Activated CD8-positive, alpha-beta memory T cell treated with anti-CD3 and anti-CD28 coated beads, Interleukin-2, amount 50 U/mL, for 4 hours (primary cell): ENCODE measurements around the gene CHKA.

Source experiments
- DNase-seq: peaks from one replicate; pipeline ENCODE4 v3.0.0-alpha.2; 2020

Gene CHKA

DNA sequence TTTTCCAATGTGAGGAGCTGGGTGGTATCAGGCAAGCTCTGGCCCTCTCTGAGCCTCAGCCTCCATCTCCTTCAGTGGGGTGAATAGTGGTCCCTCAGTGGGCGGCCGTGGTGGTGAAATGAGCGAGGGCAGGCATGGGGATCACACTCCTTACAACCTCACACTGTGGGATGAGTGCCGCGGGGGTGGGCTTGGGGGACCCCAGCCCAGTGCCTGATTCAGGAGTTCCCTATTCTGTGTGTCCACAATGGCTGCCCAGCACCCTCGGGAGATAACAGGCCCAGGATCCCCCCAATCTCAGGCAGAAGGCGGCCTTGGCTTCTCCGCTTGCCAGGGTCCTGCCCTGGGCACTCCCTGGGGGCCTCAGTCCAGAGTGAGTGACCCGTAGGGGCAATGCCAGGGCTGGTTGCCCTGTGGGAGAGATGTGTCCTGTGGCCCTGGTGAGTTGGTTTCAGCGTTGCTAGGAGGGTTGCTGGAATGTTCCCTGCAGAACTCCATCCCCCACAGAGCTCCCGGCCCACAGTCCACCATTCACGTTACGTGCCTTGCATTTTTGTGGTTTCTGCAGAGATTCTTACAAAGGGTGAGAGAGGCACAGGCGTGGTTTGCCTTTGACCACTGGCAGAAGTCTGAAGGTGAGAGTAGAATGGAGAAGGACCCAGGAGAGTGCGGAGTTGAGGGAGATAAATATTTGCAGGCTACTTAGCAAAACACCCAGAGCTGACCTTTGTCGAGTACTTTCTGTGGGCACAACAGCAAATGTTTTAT lies 108.2 kb downstream of the CHKA start:
- DNase-seq: no peak

DNA sequence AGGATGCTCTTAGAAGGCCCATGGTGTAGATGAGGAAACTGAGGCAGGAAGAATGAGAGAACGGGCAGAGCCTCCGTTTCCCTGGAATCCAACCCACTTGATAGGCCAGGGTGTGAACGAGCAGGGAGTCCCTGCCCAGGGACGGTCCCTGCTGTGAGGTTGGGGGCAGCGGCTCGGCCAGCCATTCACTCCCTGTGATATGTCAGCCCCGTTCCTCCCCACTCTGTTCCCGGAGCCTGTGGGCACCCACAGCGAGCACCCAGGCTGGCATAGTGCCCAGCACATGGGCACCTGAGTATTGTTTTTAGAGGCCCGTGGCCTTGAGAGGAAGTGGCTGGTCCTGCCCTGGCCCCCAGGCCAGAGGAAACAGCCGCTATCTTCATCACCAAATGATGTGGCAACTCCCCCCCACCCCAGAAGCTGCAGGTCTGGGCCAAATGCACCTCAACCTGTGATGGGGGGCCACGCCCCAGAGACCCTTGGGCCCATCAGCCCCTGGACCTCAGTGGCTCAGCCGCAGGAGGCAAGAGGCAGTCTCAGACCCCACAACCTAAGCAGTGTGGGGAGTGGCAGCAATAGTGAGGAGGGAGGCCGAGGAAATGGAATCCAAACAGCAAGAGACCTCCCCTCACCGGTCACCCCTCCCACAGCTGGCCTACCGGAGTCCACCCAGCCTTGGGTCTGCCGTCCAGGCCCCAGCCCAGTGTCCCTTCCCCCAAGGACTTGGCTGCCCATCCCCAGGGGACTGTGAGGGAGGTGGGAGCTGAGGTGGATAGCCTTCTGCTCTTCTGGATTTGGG lies 108.9 kb downstream of the CHKA start:
- DNase-seq: no peak

DNA sequence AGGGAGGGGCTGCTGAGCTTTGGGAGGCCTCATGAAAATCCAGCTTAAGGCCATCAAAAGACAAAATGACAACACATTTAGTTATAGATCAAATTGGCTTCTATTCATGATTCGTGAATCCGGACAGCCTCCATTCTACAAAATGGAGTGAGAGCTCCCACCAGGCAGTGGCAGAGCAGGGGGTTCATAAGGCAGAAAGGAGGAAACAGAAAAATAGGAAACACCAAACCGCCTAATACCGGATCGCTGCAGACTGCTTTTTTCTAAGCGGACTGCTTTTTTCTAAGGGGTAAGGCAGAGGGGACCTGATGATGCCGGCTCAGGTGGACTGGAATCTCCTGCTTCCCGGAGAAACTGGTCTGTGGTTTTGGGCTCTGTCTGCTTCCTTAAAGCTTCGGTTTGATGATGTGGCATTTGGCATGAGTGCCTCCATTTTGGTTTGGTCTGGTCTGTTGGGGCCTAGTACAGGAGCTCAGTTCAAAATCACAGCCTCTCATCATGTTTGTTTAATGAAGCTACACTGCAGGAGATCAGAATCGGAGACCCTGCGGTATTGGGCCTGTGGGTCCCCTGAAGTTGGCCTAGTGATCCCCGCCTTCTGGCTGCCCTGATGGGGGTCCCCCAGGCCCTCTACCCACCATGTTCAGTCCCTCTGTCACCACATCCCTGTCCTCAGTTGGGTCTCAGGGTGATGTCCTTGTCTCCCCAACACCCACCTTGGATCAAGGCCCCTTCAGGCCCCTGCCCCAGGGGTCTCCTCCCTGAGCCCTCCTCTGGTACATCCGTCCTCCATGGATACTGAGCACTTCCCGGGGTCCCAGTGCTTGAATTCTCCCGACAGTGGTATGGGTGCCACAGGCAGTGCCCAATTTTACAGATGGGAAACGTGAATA lies 109.9 kb downstream of the CHKA start:
- DNase-seq: no peak

DNA sequence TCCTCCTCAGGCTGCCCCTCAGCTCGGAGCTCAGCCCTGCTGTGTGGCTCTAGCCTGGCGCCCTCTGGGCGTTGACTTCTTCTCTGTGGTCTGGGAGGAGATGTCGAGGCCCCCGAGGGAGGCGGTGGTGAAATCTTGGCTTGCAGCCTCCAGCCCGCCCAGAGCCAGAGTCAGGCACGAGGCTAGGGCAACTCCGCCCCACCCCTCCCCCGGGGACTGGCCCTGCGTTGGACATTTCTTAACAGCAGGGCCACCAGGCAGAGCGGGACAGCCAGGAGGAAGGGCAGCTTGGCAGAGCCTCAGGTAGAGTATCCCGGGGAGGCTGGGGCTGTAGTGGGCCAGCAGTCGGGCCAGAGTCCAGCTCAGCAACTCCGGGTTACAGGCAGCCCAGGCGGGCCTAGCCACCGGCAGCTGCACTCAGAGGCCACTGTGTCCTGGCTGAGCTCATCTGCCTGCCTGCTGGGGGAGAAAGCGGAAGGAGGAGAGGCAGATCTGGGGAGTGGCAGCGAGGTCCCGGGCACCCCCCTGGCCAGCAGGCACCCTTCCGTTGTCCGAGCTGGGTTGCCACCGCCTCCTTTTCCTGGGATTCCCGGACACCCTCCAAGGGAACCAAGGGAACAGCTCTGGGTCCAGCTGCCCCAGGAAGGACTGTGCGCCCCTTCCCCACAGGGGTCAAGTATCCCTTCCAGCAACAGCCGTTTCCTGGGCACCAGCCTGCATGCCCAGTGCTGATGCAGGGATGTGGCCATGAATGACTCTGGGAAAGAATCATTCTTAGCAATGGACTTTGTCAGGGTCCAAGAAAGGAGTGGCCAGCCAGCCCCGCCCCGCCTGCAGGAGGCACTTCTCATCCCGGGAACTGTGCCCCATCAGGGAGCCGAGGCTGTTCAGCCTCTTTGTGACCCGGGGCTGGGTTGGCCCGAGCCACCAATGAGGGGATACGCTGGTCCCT lies 110.8 kb downstream of the CHKA start, which contains the start of gene ALDH3B1:
Gene ALDH3B1 (plus strand): TSS at position 238 of the 952 bp plus-strand sequence. CDS start 4,971 bp downstream, outside the sequence.
- no peak for DNase-seq

DNA sequence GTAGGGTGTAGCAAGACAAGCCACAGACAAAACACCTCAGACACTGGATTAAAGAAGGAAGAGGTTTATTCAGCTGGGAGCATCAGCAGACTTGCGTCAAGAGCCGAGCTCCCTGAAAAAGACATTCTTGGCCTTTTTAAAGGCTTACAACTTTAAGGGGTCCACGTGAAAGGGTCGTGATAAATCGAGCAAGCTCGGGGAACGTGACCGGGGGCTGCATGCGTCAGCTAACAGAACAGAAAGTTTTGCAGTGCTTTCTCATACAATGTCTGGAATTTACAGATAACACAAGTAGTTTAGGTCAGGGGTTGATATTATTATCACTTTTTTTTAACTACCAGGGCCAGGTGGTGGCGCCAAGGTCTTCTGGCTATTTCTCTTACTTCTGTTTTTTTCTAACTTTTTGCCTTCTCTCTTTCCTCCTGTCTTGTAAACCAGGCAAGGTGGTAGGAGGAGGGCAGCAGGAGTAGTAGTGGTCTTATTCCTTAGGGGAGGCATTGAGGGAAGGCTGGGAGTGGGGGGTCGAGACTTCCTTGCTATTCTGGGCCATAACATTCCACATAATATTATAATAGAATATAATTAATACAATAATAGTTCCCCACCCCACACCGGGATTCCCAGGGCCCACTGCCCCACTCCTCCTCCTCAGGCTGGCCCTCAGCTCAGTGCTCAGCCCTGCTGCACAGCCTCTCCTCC lies 111.6 kb downstream of the CHKA start:
- DNase-seq: no peak

DNA sequence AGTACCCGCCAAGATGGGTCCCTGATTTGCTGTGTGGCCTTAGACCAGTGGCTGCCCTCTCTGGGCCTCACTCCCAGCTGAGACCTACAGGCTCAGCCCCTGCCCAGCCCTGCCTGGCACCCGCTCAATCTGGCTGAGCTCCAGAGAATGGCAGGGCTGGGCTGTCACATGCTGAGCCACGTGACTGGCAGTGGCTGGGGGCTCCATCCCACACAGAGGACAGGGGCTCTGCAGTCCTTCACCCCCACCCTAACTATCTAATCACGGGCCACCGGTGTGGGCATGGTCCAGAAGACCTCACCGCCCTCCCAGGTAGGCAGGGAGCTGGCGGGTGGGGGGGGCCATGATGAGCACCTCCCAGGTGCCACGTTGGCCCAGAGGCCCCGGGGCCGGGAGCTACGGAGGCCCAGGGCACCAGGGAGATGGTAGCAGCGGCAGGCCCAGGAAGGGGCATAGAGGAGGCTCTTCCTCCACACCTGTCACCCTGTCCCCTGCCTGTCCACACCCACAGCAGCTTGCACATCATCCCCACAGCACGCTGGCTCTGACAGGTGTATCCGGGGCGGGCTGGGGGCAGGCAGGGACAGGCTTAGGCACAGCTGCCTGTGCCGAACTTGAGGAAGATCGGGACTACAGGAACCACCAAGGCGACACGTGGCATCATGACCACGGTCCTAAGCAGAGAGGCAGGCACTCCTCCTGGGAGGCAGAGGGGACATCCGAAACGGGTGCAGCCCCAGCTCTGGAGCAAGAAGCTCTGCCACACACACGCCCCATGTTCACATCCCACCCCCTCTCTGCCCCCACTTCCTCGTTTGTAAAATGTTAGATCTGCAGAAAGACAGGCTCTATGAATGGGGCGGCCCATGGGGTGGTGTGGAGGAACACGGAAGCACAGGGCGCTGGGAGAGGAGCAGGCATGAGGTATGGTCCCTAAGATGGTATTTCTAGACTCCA lies 112.5 kb downstream of the CHKA start:
- no peak for DNase-seq

DNA sequence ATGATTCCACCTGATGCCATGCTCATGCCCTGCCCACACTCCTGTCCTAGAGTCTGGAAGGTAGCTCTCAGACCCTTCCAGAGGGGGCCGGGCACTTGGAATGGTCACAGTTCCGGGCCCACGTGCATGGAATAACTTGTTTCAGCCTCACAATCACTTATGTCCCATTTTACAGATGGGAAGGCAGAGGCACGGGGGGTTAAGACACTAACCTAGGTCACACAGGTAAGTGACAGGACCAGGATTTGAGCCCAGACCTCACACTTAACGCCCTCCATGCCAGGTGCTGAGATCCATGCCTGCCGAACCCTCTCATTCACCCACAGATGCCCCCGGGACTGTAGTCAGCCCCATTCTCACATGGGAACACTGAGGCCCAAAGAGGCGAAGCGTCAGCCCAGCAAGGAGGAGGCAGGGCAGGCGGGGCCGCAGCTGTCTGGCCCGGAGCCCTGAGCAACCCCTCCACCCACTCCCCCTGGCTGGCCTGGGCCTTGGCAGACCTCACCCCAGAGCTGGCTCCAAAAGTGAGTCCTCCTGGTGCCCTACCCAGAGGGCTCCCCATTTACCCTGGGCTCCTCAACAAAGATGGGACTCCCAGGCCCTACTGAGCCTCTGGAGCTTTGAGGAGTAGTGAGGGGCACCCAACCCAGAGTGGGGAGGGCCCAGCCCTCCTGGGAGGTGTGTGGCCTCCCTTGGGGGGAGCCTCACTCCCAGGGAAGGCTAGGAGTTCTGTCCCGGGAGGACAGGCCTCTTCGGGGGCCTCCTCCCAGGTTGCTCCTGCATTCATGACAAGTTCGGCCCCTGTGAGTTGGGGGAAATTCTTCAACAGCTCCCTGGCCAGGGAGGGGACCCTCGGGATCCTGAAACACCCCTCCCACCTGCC lies 113.4 kb downstream of the CHKA start:
- no peak for DNase-seq

DNA sequence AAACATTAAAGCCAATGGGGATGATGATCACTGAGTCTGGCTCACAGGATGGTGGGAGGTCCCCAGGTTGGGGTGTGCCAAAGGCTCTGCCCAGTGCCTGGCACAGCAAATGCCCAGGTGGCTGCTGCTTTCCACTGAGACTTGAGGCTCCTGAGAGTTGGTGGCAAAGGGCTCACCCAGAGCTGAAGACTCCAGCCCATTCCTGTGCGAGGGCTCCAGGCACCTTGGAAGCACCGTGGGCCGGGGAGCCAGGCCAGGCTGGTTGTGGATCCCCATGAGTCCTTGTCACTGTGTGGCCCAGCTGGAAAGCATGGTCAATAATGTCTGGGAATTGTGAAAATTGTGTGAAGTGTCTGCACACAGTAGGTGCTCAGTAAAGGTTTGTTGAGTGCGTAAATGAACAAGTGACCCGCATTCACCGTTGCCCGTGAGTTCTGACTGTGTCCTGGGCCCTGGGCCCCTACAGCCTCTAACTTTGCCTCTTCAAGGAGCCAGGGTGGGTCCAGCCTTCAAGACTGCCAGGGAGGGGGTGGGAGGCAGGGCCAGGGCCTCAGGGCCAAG lies 114.5 kb downstream of the CHKA start:
- DNase-seq: no peak

DNA sequence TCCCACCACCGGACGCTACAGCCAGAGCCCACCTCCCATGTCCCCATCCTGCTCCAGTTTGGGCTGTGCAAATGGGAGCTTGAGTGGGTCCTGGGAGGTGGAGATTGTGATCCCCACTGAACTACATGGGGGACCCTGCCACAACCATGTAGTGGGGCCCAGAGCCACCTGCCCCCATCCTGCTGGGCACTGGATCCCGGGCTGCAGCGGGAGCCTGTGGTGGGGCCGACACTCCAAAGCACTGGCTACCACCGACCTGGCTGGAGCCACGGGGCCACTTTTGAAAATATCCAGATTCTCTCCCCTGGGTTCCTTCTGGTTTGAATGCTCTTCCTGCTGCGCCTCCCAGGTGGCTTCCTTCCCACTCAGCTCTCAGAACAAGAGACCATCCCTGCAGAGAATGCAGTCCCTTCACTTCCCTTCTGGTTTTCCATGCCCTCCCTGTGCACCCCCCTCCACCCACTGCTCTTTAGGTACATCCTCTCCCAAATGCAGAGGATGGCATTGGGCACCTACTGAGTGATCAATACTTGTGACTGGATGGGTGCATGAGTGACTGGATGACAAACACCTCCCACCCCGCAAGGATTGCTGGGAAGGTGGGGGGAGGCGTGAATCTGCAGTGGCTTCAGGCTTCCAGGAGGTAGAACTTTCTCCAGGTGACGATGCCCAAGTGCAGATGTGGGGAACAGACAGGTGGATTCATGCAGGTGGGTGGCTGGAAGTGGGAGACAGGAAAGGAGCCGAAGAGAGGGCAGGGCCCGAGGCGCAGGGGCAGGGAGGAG lies 116.4 kb downstream of the CHKA start:
- DNase-seq: no peak

DNA sequence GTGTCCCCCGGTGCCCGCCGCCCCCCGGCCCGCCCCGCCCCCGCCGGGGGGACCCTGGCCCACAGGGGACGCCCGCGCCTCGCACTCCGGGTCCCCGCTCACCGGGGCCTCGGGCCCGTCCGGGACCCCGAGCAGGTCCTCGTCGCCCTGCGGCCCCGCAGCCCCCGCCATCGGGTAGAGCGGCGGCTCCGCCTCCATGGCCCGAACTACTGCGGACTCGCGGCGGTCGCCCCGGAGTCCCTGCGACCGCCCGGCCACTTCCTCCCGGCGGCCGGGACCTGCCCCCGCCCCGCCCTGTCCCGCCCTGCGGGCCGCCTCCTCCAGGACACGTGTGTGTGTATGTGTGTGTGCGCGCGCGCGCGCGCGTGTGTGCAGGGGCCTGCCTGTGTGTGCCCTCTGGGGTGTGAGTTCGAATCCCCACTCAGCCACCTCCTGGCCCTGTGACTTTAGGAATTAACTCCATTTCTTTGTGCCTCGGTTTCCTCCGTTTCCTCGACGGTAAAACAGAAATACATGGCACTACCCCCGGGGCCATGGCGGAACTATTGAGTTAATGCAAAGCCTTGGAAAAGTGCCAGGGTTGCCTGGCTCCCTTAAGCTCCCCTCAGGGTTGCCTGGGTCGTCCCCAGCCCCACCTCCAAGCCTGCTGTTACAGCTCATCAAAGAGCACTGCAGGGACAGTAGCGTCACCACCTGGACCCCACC lies 117.2 kb downstream of the CHKA start, which contains the start of gene UNC93B1:
Gene UNC93B1 (minus strand): TSS at position 252 of the 705 bp plus-strand sequence. CDS start 54 bp downstream, at position 198.
- DNase-seq: peak; percentile 75

DNA sequence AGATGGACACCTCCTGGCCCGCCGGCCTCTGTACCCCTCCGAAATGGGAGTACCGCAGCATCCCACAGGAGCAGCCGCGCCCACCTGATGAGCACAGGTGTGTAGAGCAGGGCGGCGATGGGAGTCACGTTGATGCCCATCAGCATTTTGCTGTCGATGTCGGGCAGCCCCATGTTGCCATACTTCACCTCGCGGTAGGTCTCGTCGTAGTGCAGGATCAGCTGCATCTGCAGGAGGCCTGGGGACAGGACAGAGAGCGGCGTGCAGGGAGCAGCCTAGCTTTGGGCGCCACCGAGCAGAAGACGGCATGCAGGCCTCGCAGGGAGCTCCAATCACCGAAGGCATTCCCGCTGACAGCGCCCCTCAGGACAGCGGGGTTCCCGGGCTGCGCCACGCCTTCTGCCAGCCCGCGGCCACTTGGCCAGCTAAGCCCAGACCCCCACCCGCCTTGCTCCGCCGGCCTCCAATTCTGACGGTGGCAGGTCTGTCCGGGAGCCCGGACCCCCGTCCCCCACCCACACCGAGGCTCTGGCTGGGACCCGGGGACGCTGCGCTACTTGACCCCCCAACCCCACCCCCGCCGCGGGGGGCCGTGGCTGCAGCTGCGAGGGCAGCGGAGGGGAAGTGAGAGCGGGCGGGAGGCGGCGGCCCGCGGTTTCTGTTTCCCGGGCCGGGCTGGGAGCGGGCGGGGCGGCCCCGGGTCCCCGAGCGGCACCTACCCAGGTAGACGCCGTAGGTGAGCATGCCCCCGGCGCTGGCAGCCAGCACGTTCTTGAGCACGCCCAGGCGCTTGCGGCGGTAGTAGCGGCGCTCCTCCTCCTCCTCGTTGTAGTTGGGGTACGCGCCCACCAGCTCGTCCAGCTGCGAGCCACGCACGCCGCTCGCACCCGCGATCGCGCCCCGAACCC lies 118.0 kb downstream of the CHKA start:
- DNase-seq: peak; percentile 66
